Measurements from ENCODE around the gene SPINK7.

Gene SPINK7

GRCh38 chr5:148306446-148306845 is 5.8 kb upstream of the SPINK7 start:
- TF ChIP-seq TAF1 (IDR thresholded peaks at IDR 0.05; ENCODE audit: borderline replicate concordance, insufficient read depth, low read length) = no peak
- TF ChIP-seq, protein P1, sequence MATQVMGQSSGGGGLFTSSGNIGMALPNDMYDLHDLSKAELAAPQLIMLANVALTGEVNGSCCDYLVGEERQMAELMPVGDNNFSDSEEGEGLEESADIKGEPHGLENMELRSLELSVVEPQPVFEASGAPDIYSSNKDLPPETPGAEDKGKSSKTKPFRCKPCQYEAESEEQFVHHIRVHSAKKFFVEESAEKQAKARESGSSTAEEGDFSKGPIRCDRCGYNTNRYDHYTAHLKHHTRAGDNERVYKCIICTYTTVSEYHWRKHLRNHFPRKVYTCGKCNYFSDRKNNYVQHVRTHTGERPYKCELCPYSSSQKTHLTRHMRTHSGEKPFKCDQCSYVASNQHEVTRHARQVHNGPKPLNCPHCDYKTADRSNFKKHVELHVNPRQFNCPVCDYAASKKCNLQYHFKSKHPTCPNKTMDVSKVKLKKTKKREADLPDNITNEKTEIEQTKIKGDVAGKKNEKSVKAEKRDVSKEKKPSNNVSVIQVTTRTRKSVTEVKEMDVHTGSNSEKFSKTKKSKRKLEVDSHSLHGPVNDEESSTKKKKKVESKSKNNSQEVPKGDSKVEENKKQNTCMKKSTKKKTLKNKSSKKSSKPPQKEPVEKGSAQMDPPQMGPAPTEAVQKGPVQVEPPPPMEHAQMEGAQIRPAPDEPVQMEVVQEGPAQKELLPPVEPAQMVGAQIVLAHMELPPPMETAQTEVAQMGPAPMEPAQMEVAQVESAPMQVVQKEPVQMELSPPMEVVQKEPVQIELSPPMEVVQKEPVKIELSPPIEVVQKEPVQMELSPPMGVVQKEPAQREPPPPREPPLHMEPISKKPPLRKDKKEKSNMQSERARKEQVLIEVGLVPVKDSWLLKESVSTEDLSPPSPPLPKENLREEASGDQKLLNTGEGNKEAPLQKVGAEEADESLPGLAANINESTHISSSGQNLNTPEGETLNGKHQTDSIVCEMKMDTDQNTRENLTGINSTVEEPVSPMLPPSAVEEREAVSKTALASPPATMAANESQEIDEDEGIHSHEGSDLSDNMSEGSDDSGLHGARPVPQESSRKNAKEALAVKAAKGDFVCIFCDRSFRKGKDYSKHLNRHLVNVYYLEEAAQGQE (IDR thresholded peaks at IDR 0.05; ENCODE audit: insufficient read depth in 1 of 2, low read depth in 2 of 2, low read length in 2 of 2) = no peak
- TF ChIP-seq FOXP2 (optimal IDR thresholded peaks at IDR 0.05; ENCODE audit: borderline replicate concordance, extremely low read depth, extremely low read length, insufficient read depth) = no peak
- no peak for TF ChIP-seq SIN3A (IDR thresholded peaks at IDR 0.05; ENCODE audit: borderline replicate concordance, insufficient read depth, low read length)
- no peak for TF ChIP-seq POLR2AphosphoS5 (IDR thresholded peaks at IDR 0.05; ENCODE audit: low read depth, low read length)

DNA sequence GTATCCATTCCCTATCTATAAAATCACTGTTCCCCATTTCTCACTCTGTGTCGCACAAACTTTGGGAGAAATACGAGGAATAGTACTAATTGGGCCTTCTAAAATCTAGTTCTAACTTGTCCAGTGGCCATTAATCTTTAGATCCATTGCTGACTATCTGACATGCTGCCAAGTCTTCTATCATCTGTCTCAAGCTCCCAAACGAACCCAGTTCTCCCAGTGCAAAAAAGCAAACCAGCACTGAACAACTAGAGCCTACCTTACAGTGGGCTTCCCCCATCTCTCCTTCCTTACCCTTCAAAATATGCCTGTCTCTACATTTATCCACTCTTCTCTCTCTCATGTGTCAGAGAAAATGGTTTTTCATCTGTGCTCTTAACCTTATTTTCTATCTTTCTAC is 3.2 kb upstream of the SPINK7 start:
- no peak for TF ChIP-seq SIN3A (IDR thresholded peaks at IDR 0.05; ENCODE audit: borderline replicate concordance, insufficient read depth, low read length)
- no peak for TF ChIP-seq TAF1 (IDR thresholded peaks at IDR 0.05; ENCODE audit: borderline replicate concordance, insufficient read depth, low read length)
- no peak for TF ChIP-seq POLR2AphosphoS5 (IDR thresholded peaks at IDR 0.05; ENCODE audit: low read depth, low read length)
- no peak for TF ChIP-seq FOXP2 (optimal IDR thresholded peaks at IDR 0.05; ENCODE audit: borderline replicate concordance, extremely low read depth, extremely low read length, insufficient read depth)
- TF ChIP-seq, protein P1 (IDR thresholded peaks at IDR 0.05; ENCODE audit: insufficient read depth in 1 of 2, low read depth in 2 of 2, low read length in 2 of 2) = no peak

DNA sequence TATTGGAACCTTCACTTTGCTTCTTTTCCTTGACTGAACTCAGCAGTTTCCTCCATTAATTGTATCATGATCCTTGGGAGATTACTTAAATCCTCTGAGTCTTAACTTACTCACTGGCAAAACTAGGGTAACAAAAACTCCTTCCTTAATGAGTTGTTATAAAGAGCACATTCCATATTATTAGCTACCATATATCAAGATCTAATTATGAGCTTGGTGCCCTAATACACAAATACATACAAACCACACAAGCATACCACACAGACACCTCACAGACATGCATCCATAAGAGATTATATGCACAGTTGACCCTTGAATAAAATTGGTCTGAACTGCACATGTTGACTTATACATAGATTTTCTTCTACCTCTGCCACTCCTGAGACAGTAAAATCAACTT is 2.5 kb upstream of the SPINK7 start:
- TF ChIP-seq POLR2AphosphoS5 (IDR thresholded peaks at IDR 0.05; ENCODE audit: low read depth, low read length) (no peak), FOXP2 (optimal IDR thresholded peaks at IDR 0.05; ENCODE audit: borderline replicate concordance, extremely low read depth, extremely low read length, insufficient read depth) (no peak), TAF1 (IDR thresholded peaks at IDR 0.05; ENCODE audit: borderline replicate concordance, insufficient read depth, low read length) (no peak), SIN3A (IDR thresholded peaks at IDR 0.05; ENCODE audit: borderline replicate concordance, insufficient read depth, low read length) (no peak)
- TF ChIP-seq, protein P1 (IDR thresholded peaks at IDR 0.05; ENCODE audit: insufficient read depth in 1 of 2, low read depth in 2 of 2, low read length in 2 of 2) = no peak

DNA sequence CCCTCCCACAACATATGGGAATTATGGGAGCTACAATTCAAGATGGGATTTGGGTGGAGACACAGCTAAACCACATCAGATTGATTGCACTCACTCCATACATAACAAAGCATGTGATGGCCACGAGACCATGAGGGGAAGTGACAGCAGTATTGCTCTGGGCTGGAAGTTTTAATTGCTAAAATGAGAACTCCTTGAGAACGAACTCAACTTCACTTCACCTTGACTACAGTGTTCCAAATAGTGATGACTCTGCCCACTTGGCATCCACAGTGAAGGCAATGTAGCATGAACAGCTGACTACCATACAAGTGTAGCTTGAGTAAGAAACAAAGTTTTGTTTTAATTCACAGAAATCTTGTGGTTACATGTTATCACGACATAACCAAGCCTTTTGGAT is 739 bp upstream of the SPINK7 start:
- TF ChIP-seq TAF1 (IDR thresholded peaks at IDR 0.05; ENCODE audit: borderline replicate concordance, insufficient read depth, low read length) (no peak), SIN3A (IDR thresholded peaks at IDR 0.05; ENCODE audit: borderline replicate concordance, insufficient read depth, low read length) (no peak), POLR2AphosphoS5 (IDR thresholded peaks at IDR 0.05; ENCODE audit: low read depth, low read length) (no peak), FOXP2 (optimal IDR thresholded peaks at IDR 0.05; ENCODE audit: borderline replicate concordance, extremely low read depth, extremely low read length, insufficient read depth) (no peak)
- TF ChIP-seq, protein P1 (IDR thresholded peaks at IDR 0.05; ENCODE audit: insufficient read depth in 1 of 2, low read depth in 2 of 2, low read length in 2 of 2) = no peak

DNA sequence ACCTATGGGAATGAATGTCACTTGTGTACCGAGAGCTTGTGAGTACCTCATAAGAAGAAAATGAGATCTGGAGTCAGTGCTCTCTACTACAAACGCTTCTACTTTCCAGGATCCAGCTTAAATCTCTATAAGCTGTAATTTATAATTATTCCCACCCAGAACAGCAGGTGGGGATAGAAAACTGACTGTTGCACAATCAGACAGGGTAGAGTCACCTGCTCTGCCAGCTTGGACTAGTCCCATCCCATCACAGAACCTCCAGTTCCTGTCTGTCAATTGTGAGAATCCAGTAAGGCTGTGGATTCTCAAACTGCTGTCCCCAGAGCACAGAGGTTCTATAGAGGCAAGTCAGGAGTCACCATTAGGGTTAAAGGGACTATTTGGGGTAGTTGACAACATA is 2.0 kb downstream of the SPINK7 start:
- no peak for TF ChIP-seq SIN3A (IDR thresholded peaks at IDR 0.05; ENCODE audit: borderline replicate concordance, insufficient read depth, low read length)
- no peak for TF ChIP-seq TAF1 (IDR thresholded peaks at IDR 0.05; ENCODE audit: borderline replicate concordance, insufficient read depth, low read length)
- no peak for TF ChIP-seq FOXP2 (optimal IDR thresholded peaks at IDR 0.05; ENCODE audit: borderline replicate concordance, extremely low read depth, extremely low read length, insufficient read depth)
- TF ChIP-seq POLR2AphosphoS5 (IDR thresholded peaks at IDR 0.05; ENCODE audit: low read depth, low read length) = no peak
- TF ChIP-seq, protein P1 (IDR thresholded peaks at IDR 0.05; ENCODE audit: insufficient read depth in 1 of 2, low read depth in 2 of 2, low read length in 2 of 2) = no peak
